ENCODE measurements around the gene PHKB. TPM values are rescaled to one million over a fixed set of nuclear protein-coding genes. Genes with fewer than 3 reads are reported as not detected.
A peak's percentile ranks its signal among the peaks of the same experiment; 100 is the strongest.

PHKB gene
- total RNA-seq, 1 donor from 2014 or later: 25.9 TPM

DNA sequence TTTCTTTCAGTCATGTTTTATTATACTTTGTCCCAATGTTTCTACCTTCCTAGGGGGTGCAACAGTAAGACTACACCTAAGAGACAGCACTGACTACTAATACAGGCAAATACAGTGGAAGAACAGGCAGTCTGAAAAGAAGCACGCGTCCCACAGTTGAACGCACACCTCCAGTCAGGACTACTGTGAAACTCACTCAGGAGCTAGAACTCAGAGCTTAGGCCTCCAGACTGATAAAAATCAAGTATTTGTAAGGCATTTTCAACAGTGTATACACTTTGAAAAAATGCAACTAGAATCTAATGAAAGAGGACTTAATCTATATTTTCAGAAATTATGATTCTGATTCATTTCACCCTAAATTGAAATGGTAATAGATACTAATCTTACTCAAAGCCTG lies 14.7 kb upstream of the PHKB start:
- DNase-seq (ENCODE audit: low read depth): no peak

DNA sequence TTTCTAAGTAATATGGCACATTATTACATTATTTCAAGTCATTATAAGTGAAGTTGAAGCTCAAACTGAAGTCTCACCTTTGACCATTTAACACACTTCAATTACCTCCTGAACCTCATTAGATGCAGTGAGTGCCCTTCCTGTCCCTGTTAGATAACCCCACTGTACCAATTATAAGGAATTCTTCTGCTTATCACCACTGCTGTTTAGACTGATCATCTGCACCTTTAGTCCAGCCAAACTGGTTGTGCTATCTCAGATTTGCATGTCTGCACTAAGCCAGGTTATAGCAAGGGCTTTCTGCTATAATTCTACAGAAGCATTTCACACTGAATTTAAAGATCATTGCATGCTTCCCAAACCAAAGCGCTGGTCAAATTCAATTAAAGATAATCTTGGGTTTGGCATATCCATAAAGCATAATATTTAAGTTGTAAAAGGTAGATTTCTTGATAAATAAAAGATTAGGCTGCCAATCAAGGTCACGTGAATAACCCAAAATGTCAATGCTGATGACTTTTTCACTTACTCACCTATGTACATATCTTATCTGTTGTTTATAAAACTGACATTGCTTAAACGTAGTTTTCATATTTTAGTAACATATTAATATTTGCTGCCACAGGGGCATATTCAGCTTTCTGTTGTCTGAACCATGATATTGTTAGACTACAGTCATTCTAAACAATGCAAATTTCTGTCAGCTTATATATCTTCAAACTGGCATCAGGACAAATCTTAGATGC lies 12.1 kb upstream of the PHKB start:
- no peak overlapping the region for H3K4me3 ChIP-seq (ENCODE audit: low read depth, low read length)

More for the DNA sequence above, 14.7 kb upstream of the PHKB start:
- TF ChIP-seq, protein P1, sequence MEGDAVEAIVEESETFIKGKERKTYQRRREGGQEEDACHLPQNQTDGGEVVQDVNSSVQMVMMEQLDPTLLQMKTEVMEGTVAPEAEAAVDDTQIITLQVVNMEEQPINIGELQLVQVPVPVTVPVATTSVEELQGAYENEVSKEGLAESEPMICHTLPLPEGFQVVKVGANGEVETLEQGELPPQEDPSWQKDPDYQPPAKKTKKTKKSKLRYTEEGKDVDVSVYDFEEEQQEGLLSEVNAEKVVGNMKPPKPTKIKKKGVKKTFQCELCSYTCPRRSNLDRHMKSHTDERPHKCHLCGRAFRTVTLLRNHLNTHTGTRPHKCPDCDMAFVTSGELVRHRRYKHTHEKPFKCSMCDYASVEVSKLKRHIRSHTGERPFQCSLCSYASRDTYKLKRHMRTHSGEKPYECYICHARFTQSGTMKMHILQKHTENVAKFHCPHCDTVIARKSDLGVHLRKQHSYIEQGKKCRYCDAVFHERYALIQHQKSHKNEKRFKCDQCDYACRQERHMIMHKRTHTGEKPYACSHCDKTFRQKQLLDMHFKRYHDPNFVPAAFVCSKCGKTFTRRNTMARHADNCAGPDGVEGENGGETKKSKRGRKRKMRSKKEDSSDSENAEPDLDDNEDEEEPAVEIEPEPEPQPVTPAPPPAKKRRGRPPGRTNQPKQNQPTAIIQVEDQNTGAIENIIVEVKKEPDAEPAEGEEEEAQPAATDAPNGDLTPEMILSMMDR (conservative IDR thresholded peaks at IDR 0.05; ENCODE audit: low read depth, low read length): no peak
- no peak overlapping the region for H3K4me3 ChIP-seq (ENCODE audit: low read depth, low read length)

DNA sequence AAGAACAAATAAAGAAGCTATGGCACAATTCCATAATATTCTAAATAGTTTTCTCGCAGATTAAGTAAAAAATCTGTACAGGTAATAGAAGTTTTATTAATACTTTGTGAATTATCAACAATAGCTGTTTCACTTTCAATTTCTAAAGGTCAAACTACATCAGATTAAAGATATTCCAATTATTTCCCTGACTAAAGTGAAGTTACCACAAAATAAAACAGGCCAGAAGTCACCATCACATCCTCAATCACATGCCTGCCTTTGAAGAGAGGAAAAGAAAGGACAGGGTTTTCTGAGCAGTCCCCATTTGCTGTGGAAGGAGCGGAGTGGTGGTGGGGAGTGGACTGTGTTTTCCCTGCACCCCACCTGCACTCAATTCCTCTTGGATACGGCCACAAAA lies 11.3 kb upstream of the PHKB start:
- TF ChIP-seq, protein P1 (conservative IDR thresholded peaks at IDR 0.05; ENCODE audit: low read depth, low read length): no peak
- DNase-seq (ENCODE audit: low read depth): no peak
- H3K4me3 ChIP-seq (ENCODE audit: low read depth, low read length): no peak overlapping the region

More for the DNA sequence above, 12.1 kb upstream of the PHKB start:
- DNase-seq (ENCODE audit: low read depth): no peak
- TF ChIP-seq, protein P1 (conservative IDR thresholded peaks at IDR 0.05; ENCODE audit: low read depth, low read length): no peak

DNA sequence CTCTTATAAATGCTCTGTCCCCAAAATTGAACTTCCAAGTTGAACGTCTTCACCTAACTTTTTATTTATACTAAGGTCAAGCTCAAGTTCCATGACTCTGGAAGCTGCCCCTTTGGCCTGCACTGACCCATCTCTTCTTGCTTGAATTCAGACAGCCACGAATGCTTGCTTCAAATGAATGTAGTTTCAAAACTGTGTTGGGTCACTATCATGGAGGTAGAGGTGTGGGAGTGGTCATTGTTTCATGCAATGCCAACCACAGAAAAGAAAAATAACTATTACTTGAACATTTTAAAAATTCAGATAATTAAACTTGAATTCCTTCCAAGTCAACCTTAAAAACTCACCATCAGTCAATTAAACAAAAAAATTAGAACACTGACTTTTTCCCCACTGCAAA lies 2.8 kb upstream of the PHKB start:
- TF ChIP-seq, protein P1 (conservative IDR thresholded peaks at IDR 0.05; ENCODE audit: low read depth, low read length): no peak
- H3K4me3 ChIP-seq (ENCODE audit: low read depth, low read length): no peak overlapping the region
- no peak for DNase-seq (ENCODE audit: low read depth)

DNA sequence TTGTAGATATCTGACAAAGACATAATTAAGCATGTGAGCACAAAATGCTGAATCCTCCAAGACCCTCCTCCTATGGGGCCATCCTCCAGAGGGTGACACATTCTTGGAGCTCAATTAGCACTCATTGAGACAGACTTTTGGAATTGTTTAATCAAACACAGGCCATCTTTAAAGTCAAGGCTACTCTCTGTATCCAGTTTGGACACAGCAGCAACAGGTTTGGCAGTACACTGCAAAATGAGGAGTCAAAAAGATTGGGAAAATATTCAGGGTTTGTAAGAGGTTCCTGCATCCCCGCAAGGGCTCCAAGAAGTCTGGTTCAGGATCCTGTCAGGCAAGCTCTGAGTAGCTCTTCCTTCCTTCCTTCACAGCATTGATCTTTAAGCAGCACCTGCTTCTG lies 1.5 kb upstream of the PHKB start:
- DNase-seq (ENCODE audit: low read depth): no peak
- TF ChIP-seq, protein P1 (conservative IDR thresholded peaks at IDR 0.05; ENCODE audit: low read depth, low read length): no peak
- H3K4me3 ChIP-seq (ENCODE audit: low read depth, low read length): peak overlapping the region; percentile 90

DNA sequence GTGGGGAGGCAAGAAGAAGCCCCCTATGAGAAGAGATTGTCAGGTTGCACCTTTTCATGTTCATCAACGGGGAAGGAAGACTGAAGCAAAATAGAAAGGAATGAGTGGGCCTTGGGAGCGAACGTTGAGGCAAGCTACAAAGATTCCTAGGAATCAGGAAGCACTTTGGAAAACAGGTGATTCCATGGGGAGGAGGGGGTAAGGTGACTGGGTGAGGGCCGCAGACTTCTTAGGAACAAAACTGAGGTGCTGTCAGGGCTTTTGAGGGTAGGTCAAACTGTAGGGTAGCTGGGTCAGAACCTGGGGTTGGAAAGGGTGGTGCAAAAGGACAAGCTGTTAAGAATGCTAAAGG lies 796 bp upstream of the PHKB start:
- TF ChIP-seq, protein P1 (conservative IDR thresholded peaks at IDR 0.05; ENCODE audit: low read depth, low read length): no peak
- peak overlapping the region; percentile 90 for H3K4me3 ChIP-seq (ENCODE audit: low read depth, low read length)
- peak; percentile 23 for DNase-seq (ENCODE audit: low read depth)

Measured in epithelial cell of proximal tubule (primary cell).